DND-41 (cell line): ENCODE measurements around the gene IFITM2.
"Not testable (repeated sequence)": the region's sequence is repeated elsewhere in the genome, so short reads cannot be mapped to it uniquely, and the experiment has no call there.

Source experiments
- ATAC-seq: fragments of 200-7000 bp; cut with Tn5 transposase; 3 replicates; pipeline ENCODE4 v1.9.1; 2021; ENCODE audit warnings: low read depth; ENCODE audit not compliant: insufficient read depth
- DNase-seq: peaks from one replicate; pipeline ENCODE4 v3.0.0-alpha.2; 2020
- H2AFZ ChIP-seq: 2 replicates; pipeline ENCODE4 v1.6.0; 2012; ENCODE audit warnings: low read depth, low read length
- H3K27ac ChIP-seq: 2 replicates; pipeline ENCODE4 v1.5.1; 2012; ENCODE audit warnings: low read length, inconsistent platforms
- H3K27me3 ChIP-seq: fragments of 200-600 bp; sonication (generic); 2 replicates; pipeline ENCODE4 v1.6.0; 2012; ENCODE audit warnings: low read length, mild to moderate bottlenecking, inconsistent platforms; ENCODE audit not compliant: insufficient read depth, poor library complexity
- H3K36me3 ChIP-seq: 2 replicates; pipeline ENCODE4 v1.5.1; 2012; ENCODE audit warnings: low read length, inconsistent platforms; ENCODE audit not compliant: insufficient read depth
- H3K4me1 ChIP-seq: 2 replicates; pipeline ENCODE4 v1.5.1; 2012; ENCODE audit warnings: mild to moderate bottlenecking, low read length; ENCODE audit not compliant: insufficient read depth
- H3K4me2 ChIP-seq: 2 replicates; pipeline ENCODE4 v1.6.0; 2012; ENCODE audit warnings: mild to moderate bottlenecking, moderate library complexity, low read length, inconsistent platforms; ENCODE audit not compliant: insufficient read depth
- H3K4me3 ChIP-seq, 2 experiments: fragments of 200-600 bp in 1 of 2; shearing (Covaris generic) in 1 of 2; 2 replicates each; pipeline ENCODE4 v1.5.1; 2012 to 2016; ENCODE audit warnings: inconsistent platforms in 2 of 2, low read length in 2 of 2, mild to moderate bottlenecking in 2 of 2, low read depth in 1 of 2, moderate library complexity in 1 of 2
- H3K79me2 ChIP-seq: 2 replicates; pipeline ENCODE4 v1.6.0; 2012; ENCODE audit warnings: low read length, inconsistent platforms; ENCODE audit not compliant: insufficient read depth
- H3K9ac ChIP-seq: 2 replicates; pipeline ENCODE4 v1.6.0; 2012; ENCODE audit warnings: low read depth, mild to moderate bottlenecking, inconsistent platforms, low read length, moderate library complexity
- H3K9me3 ChIP-seq: 2 replicates; pipeline ENCODE4 v1.5.1; 2012; ENCODE audit warnings: low read length, moderate library complexity, mild to moderate bottlenecking, inconsistent platforms; ENCODE audit not compliant: insufficient read depth, severe bottlenecking
- H4K20me1 ChIP-seq: 2 replicates; pipeline ENCODE4 v1.6.0; 2012; ENCODE audit warnings: low read length; ENCODE audit not compliant: insufficient read depth
- CTCF ChIP-seq: IDR thresholded peaks from 2 replicates; pipeline ENCODE4 v1.5.1; 2012; ENCODE audit warnings: borderline replicate concordance, low read length, moderate library complexity, mild to moderate bottlenecking; ENCODE audit not compliant: poor library complexity, severe bottlenecking; ENCODE audit errors: extremely low read depth
- EZH2 ChIP-seq: IDR thresholded peaks from 3 replicates; pipeline ENCODE4 v1.6.1; 2012; ENCODE audit warnings: borderline replicate concordance, low read depth, mild to moderate bottlenecking, moderate library complexity, low read length, inconsistent platforms; ENCODE audit not compliant: severe bottlenecking

The IFITM2 gene

GRCh38 chr11:307766-308708 is at the start of gene IFITM2:
Gene IFITM2, plus strand, starts transcription at chr11:307816. Its CDS starts 377 bp downstream, at chr11:308193.
- H3K27ac ChIP-seq, result peak within 1 kb of the TSS; percentile 72
- peak within 1 kb of the TSS; percentile 13 to 55; a peak in 3 of 4 replicates for H3K4me3 ChIP-seq
- not testable (repeated sequence) for H4K20me1 ChIP-seq, H3K9me3 ChIP-seq, H3K27me3 ChIP-seq, H3K79me2 ChIP-seq, H2AFZ ChIP-seq, H3K36me3 ChIP-seq
- H3K4me2 ChIP-seq, result peak within 1 kb of the TSS; percentile 47
- ATAC-seq, result peak; percentile 43
- H3K4me1 ChIP-seq, result peaks cover 40% of the 10 kb centered on the region
- H3K9ac ChIP-seq, result peak within 1 kb of the TSS; percentile 51
- peak; percentile 72 for DNase-seq

- H3K9ac ChIP-seq, result no peak overlapping the region
- no peak for TF ChIP-seq CTCF
- no peak for TF ChIP-seq EZH2
- ATAC-seq, result no peak
- H4K20me1 ChIP-seq, result no peaks in the 10 kb centered on the region
- no peak overlapping the region for H3K4me2 ChIP-seq
- H3K27ac ChIP-seq, result no peak overlapping the region
- H3K4me1 ChIP-seq, result no peaks in the 10 kb centered on the region
- no peaks in the 10 kb centered on the region for H3K36me3 ChIP-seq
- H3K4me3 ChIP-seq, result no peak overlapping the region
- DNase-seq, result no peak
- no peaks in the 10 kb centered on the region for H3K27me3 ChIP-seq
- no peaks in the 10 kb centered on the region for H3K9me3 ChIP-seq
- no peak overlapping the region for H2AFZ ChIP-seq
- H3K79me2 ChIP-seq, result no peaks in the 10 kb centered on the region
Observed at GRCh38 chr11:259413-259812, 48.2 kb upstream of the IFITM2 start.

- ATAC-seq (no peak), DNase-seq (no peak)
- H3K9ac ChIP-seq, result no peak overlapping the region
- no peaks in the 10 kb centered on the region for H3K36me3 ChIP-seq
- TF ChIP-seq CTCF, result no peak
- no peak overlapping the region for H3K4me3 ChIP-seq
- no peak overlapping the region for H3K27ac ChIP-seq
- no peaks in the 10 kb centered on the region for H3K27me3 ChIP-seq
- H3K4me1 ChIP-seq, result no peaks in the 10 kb centered on the region
- H2AFZ ChIP-seq, result no peak overlapping the region
- peaks cover 4% of the 10 kb centered on the region for H3K9me3 ChIP-seq
- H3K4me2 ChIP-seq, result no peak overlapping the region
- no peaks in the 10 kb centered on the region for H4K20me1 ChIP-seq
- no peaks in the 10 kb centered on the region for H3K79me2 ChIP-seq
Observed at GRCh38 chr11:261624-262023, 46.0 kb upstream of the IFITM2 start.

GRCh38 chr11:266676-267439 is 40.8 kb upstream of the IFITM2 start:
- H4K20me1 ChIP-seq, result no peaks in the 10 kb centered on the region
- no peaks in the 10 kb centered on the region for H3K36me3 ChIP-seq
- DNase-seq (no peak), ATAC-seq (no peak)
- H2AFZ ChIP-seq, result peak overlapping the region; percentile 67; the same call in 1 of the 2 replicates
- peak overlapping the region; percentile 49; the same call in 1 of the 2 replicates for H3K4me2 ChIP-seq
- H3K4me3 ChIP-seq, result peak overlapping the region in 1 of 2 experiments; percentile 49; a peak in 1 of 4 replicates
- TF ChIP-seq EZH2, result no peak
- TF ChIP-seq CTCF, result no peak
- no peaks in the 10 kb centered on the region for H3K79me2 ChIP-seq
- no peak overlapping the region for H3K9ac ChIP-seq
- H3K4me1 ChIP-seq, result peaks cover 37% of the 10 kb centered on the region
- peaks cover 4% of the 10 kb centered on the region for H3K9me3 ChIP-seq
- H3K27ac ChIP-seq, result peak overlapping the region; percentile 55
- no peaks in the 10 kb centered on the region for H3K27me3 ChIP-seq
